MM.1S (cell line): Measurements from ENCODE around the gene SPRED1.

Experiments
- CTCF ChIP-seq: fragments of 300-600 bp; sonication (generic); IDR thresholded peaks from 2 replicates; pipeline ENCODE4 v1.5.1; 2016; ENCODE audit warnings: antibody characterized with exemption, low read length, mixed read lengths
- EZH2 ChIP-seq: fragments of 300-600 bp; sonication (generic); optimal IDR thresholded peaks from 2 replicates; pipeline ENCODE3; 2017; ENCODE audit warnings: low read depth, mild to moderate bottlenecking, antibody characterized with exemption, low read length, mixed read lengths
- EZH2phosphoT487 ChIP-seq: fragments of 300-600 bp; sonication (generic); IDR thresholded peaks from 2 replicates; pipeline ENCODE4 v1.6.1; 2018; ENCODE audit warnings: antibody characterized with exemption, low read length

DNA sequence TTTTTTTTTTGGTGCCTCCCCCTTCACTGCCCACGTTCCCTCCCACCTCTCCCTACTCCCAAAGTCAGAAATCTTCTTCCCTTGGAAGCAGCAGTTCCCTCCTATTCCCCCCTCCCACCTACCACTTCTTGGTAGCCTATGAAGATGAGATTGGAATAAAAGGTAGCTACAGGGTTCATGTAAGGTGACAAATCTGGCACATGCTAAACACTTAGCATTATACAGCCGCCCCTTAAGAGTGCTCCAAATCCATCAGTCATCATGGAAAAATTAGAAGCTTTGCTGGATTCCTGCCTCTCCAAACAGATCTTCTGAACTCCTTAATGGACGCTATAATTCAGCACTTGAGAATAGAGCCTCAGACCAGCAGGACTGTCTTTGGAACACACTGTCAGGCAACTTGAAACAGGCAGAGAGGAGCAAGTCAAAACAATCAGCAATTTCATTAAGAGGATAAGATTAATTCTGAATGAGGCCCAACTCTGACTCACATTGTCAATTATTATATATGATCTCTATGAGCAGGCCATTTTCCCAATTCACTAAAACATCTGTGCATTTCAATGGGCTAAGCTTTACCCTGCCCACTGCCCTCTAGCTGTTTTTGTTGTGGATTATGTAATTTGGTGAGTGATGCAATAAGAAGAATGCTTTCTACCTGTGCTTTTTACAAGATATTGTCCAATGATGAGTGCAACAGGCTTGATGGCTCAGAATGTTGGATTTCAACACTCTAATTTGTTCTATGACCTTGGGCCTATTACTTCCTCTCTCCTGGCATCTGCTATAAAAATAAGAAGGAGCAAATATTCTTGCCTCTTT is 34.6 kb upstream of the SPRED1 start:
- TF ChIP-seq CTCF, result no peak
- TF ChIP-seq EZH2, result no peak
- TF ChIP-seq EZH2phosphoT487, result no peak
